ENCODE results near the gene KCNS1. TPM values are rescaled to one million over a fixed set of nuclear protein-coding genes. Genes with fewer than 3 reads are reported as not detected.
"Not testable (repeated sequence)": the region's sequence is repeated elsewhere in the genome, so short reads cannot be mapped to it uniquely, and the experiment has no call there.

Gene KCNS1
- total RNA-seq, 2 donors from 2014 or later: 0.23 to 0.58 TPM

DNA sequence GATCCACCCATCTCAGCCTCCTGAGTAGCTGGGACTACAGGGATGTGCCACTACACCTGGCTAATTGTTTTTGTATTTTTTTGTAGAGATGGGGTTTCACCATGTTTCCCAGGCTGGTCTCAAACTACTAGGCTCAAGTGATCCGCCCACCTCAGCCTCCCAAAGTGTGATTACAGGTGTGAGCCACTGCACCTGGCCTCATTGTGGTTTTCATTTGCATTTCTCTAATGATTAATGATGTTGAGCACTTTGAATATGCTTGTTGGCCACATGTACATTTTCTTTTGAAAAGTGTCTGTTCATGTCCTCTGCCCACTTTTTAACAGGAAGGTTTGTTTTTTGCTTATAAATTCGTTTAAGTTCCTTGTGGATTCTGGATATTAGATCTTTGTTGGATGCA, 37.8 kb downstream of the KCNS1 start:
- ATAC-seq (replicated peaks in 1 of 2); DNase-seq; H3K27me3 Mint-ChIP-seq (ENCODE audit: low read depth); H3K9me3 Mint-ChIP-seq; H3K4me3 Mint-ChIP-seq: not testable (repeated sequence)
- peak overlapping the region; percentile 84 for H3K27ac Mint-ChIP-seq
- H3K36me3 Mint-ChIP-seq (ENCODE audit: insufficient read depth in 2 of 2): peaks cover 5 to 33% of the 10 kb centered on the region in 2 donors
- H3K4me1 Mint-ChIP-seq (ENCODE audit: low read depth): peaks cover 68% of the 10 kb centered on the region

DNA sequence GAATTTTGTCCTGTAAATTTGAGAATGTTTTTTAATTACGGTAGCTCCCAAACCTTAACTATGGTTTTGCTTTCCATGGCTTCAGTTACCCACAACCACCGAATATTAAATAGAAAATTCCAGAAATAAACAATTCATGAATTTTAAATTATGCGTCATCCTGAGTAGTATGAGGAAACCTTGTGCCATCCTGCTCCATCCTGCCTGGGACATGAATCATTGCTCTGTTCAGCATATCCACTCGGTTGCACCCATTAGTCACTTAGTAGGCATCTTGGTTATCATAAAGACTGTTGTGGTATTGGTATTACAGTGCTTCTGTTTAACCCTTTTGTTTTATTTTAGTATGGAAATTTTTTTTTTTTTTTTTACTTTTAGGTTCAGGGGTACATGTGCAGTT, 39.7 kb downstream of the KCNS1 start:
- H3K9me3 Mint-ChIP-seq: no peaks in the 10 kb centered on the region
- no peaks in the 10 kb centered on the region for H3K27me3 Mint-ChIP-seq (ENCODE audit: low read depth)
- H3K4me1 Mint-ChIP-seq (ENCODE audit: low read depth): peaks cover 67% of the 10 kb centered on the region
- peak overlapping the region; percentile 64 for H3K27ac Mint-ChIP-seq
- ATAC-seq (replicated peaks in 1 of 2) (peak; percentile 87 to 90), DNase-seq (peak in 1 of 2 donors; percentile 24)
- peaks cover 5 to 26% of the 10 kb centered on the region in 2 donors for H3K36me3 Mint-ChIP-seq (ENCODE audit: insufficient read depth in 2 of 2)
- no peak overlapping the region for H3K4me3 Mint-ChIP-seq

DNA sequence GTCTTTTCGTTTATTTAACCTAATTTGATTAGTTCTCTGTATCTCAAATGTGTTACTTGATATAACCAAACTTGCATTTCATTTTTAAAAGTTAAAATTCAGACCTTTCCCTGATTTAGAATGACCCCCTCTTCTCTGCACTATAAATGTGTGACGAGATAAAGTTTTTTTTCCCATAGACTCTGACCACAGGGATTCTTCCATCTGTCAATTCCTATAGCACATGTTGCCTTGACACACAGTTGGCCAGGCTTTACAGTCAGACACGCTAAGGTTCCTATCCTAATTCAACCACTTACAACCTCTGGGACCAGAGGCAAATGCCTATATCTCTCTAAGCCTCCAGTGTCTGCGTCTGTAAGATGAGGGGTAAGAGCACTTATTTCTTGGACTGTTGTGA, 40.6 kb downstream of the KCNS1 start:
- peaks cover 5 to 33% of the 10 kb centered on the region in 2 donors for H3K36me3 Mint-ChIP-seq (ENCODE audit: insufficient read depth in 2 of 2)

DNA sequence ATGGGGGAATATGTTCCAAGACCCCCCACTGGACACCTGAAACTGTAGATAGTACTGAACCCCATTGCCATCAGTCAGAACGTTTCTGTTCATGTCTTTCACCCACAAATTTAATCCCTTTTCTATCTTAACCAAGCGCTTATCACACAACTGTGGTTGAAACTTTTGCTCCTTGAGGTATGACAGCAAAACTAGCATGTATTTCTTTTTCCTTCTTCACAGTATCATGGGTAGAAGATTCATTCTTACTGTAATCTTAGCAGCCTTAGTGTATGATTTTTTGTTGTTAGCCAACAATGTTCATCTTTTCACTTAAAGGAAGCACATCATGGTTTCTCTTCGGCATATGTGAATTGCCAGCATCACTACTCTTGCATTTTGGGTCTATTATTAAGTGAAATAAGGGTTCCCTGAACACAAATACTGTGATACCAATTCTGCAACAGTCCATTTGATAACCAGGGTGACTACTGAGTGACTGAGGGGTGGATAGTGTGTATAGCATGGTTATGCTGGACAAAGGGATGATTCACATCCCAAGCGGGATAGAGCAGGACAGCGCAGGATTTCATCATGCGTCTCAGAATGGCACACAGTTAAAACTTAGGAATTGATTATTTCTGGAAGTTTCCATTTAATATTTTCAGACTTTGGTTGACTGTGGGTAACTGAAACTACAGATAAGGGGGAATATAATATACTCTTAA, 41.8 kb downstream of the KCNS1 start:
- Mint-ChIP-seq H3K36me3 (ENCODE audit: insufficient read depth in 2 of 2) (peaks cover 8 to 30% of the 10 kb centered on the region in 2 donors), H3K9me3 (no peaks in the 10 kb centered on the region), H3K27ac (peak overlapping the region; percentile 58), H3K4me1 (ENCODE audit: low read depth) (peaks cover 66% of the 10 kb centered on the region), H3K4me3 (peak overlapping the region in 1 of 2 donors; percentile 54), H3K27me3 (ENCODE audit: low read depth) (no peaks in the 10 kb centered on the region)
- ATAC-seq (replicated peaks in 1 of 2) (peak; percentile 28 to 53), DNase-seq (no peak)

More for the DNA sequence above, 40.6 kb downstream of the KCNS1 start:
- Mint-ChIP-seq H3K4me1 (ENCODE audit: low read depth) (peaks cover 71% of the 10 kb centered on the region), H3K4me3 (no peak overlapping the region), H3K27me3 (ENCODE audit: low read depth) (no peaks in the 10 kb centered on the region), H3K27ac (no peak overlapping the region), H3K9me3 (no peaks in the 10 kb centered on the region)
- DNase-seq (no peak), ATAC-seq (replicated peaks in 1 of 2) (no peak)

DNA sequence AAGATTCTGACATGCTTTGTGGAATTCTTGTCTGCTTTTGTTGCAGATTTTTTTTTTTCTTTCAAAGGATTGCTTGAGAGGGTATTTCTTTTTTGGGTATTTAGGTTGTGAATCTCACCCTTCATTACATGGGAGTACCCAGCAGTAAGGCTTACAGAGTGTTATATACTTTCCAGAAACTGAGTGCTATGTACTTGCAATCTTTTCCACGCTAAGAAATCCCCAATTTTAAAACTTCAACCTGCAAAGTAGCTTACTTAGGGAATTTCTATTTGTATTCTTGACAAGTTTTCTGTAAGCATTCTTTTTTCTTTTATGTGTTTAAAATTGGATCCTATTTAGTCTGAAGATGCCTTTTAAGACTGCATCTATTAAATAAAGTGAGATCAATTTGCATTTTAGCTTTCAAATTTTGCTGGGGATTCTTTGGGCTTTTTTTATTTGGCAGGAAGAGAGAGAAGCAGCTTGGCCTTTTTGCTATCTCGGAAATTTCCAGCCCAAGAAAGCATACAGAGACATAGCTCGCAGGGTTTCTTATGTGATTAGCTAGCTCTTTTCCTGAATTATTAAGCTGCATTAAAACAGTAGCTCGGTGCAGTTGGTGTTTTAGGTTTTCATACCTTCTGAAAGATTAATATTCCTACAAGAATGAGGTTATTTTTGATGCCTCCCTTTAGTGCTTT, 42.6 kb downstream of the KCNS1 start:
- Mint-ChIP-seq H3K4me3 (peak overlapping the region in 1 of 2 donors; percentile 54), H3K27me3 (ENCODE audit: low read depth) (no peaks in the 10 kb centered on the region)

DNA sequence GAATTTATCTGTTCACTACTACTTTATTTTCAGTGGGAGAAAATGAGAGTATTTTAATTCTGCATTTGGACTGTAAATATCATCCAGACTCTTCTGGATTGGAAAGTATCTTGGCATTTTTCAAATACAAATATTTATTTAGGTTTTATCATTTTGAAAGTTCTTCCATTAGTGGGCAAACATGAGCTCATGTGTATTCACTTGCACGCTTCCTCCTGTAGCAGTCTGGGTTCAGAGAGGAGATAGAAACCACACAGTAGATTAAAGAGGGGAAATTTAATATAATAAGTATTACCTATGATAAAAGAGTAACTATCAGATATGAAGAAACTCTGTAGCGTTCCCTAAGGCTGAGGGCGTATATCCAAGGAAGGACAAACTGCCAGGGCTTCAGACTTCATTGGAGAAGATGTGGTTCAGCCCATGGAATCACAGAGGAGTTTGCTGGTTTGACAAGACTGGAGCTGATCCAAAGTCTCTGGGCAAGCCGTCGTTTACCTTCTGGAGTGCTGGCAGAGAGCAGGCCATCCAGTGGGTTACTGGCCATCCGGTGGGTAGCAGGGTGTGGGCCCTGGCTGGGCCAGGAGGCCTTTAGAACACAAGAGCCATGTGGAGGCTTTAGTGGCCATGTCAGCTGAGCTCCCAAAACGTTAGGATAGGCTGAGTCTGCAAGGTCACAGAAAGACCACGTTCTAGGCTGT, 44.3 kb downstream of the KCNS1 start:
- H3K27me3 Mint-ChIP-seq (ENCODE audit: low read depth): no peaks in the 10 kb centered on the region
- ATAC-seq (replicated peaks in 1 of 2): no peak
- no peak overlapping the region for H3K4me3 Mint-ChIP-seq
- no peak for DNase-seq
- peak overlapping the region; percentile 83 for H3K27ac Mint-ChIP-seq
- no peaks in the 10 kb centered on the region for H3K9me3 Mint-ChIP-seq
- H3K36me3 Mint-ChIP-seq (ENCODE audit: insufficient read depth in 2 of 2): peaks cover 8 to 34% of the 10 kb centered on the region in 2 donors
- peaks cover 72% of the 10 kb centered on the region for H3K4me1 Mint-ChIP-seq (ENCODE audit: low read depth)

More for the DNA sequence above, 42.6 kb downstream of the KCNS1 start:
- H3K9me3 Mint-ChIP-seq: no peaks in the 10 kb centered on the region
- H3K36me3 Mint-ChIP-seq (ENCODE audit: insufficient read depth in 2 of 2): peaks cover 11 to 30% of the 10 kb centered on the region in 2 donors
- H3K27ac Mint-ChIP-seq: peak overlapping the region; percentile 58
- ATAC-seq (replicated peaks in 1 of 2): no peak
- peaks cover 68% of the 10 kb centered on the region for H3K4me1 Mint-ChIP-seq (ENCODE audit: low read depth)
- DNase-seq: no peak

DNA sequence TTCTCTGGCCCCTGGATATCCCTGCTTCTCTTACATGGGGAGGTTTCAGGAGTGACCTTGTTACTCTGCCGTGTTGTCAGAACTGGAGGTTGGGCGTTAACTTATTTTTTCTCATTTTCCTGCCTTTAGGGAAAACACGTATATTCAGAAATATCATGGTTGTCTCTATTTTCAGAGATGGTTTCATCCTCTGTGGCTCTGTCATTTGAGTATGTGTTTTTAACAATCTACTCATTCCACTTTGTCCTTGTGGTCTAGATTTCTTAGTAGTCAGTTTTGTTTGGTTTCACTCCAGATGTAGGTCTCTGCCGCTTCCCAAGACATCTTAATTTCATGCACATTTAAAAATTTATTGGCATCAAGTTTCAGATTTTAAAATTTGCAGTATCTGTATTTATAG, 45.9 kb downstream of the KCNS1 start:
- DNase-seq (no peak), ATAC-seq (replicated peaks in 1 of 2) (no peak)
- H3K27ac Mint-ChIP-seq: peak overlapping the region; percentile 83
- peak overlapping the region in 1 of 2 donors; percentile 25 for H3K4me3 Mint-ChIP-seq
- no peaks in the 10 kb centered on the region for H3K9me3 Mint-ChIP-seq
- H3K27me3 Mint-ChIP-seq (ENCODE audit: low read depth): no peaks in the 10 kb centered on the region
- H3K4me1 Mint-ChIP-seq (ENCODE audit: low read depth): peaks cover 69% of the 10 kb centered on the region
- H3K36me3 Mint-ChIP-seq (ENCODE audit: insufficient read depth in 2 of 2): peaks cover 8 to 33% of the 10 kb centered on the region in 2 donors

DNA sequence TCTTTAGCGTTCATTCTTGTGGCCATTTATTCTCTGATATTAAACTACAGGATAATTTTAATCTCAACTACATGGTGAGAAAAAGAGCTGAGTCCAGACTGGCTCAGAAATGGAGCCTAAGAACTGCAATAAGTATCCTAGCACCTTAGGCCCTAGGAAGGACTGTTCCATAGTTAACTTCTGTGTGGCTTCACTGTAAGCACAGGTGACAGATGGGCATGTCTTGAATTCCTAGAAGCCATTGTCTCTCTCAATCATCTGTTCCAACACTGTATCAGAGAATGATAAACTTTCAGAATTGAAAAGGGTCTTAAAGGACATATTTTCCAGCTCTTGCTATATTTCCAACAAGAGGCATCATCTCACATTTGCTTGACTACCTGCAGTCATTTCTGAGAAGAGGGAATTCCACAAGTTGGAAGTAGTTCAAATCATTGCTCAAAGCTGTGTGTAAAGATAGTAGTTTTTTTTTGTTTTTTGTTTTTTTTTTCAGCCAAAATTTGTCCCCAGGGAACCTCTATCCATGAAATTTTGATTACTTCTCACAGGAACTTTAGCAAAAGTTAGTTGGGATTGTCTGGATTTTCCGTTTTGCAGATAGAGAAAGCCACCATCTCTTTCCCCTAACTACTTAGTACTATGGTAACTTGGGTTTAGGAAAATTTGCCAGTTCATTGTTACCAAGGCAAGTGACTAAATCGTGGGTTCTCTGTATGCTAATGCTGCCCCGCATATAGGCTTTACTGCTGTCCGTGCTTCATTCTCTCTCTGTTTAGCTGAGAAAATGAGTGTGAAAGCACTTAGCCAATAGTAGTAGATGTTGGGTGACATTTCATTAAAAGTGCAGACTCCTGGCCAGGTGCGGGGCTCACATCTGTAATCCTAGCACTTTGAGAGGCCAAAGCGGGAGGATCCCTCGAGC, 47.2 kb downstream of the KCNS1 start:
- peaks cover 75% of the 10 kb centered on the region for H3K4me1 Mint-ChIP-seq (ENCODE audit: low read depth)
- DNase-seq (no peak), ATAC-seq (replicated peaks in 1 of 2) (peak; percentile 6 to 25)
- peak overlapping the region; percentile 96 for H3K27ac Mint-ChIP-seq
- H3K9me3 Mint-ChIP-seq: no peaks in the 10 kb centered on the region
- H3K4me3 Mint-ChIP-seq: peak overlapping the region in 1 of 2 donors; percentile 84
- no peaks in the 10 kb centered on the region for H3K27me3 Mint-ChIP-seq (ENCODE audit: low read depth)
- H3K36me3 Mint-ChIP-seq (ENCODE audit: insufficient read depth in 2 of 2): peaks cover 8 to 29% of the 10 kb centered on the region in 2 donors

DNA sequence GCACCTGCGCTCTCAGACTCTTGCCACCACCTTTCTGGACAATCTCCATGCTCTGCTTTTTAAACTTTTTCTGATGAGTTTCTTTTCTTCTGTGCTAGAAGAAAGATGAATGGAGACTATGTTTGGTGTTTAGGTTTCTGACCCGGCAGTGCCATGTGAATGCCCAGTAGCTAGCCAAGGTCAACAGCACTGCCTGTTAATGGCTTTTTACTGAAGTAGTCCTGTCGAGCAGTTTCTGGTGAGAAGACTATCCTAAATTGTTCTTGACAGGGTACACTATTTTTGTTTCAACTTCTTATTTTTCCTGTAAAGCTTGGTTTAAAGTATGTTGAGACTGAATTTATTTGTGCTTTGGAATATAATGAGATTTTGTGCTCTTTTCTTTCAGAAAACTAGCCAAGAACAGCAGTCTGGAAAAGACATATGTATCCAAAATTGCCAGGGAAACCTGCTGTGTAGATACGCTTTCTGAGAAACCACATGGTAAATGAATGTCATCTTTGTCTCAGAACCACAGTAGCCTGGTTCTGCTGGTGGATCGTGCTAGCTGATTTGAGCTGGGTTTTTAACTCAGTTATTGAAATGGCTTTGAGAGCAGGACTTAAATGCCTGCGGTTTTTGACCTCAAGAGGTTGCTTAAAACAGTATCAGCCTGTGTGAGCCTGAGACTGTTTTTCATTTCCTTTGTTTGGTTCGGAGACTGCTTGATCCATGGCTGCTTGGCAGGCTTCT, 48.1 kb downstream of the KCNS1 start:
- Mint-ChIP-seq H3K27ac (peak overlapping the region; percentile 96), H3K27me3 (ENCODE audit: low read depth) (no peaks in the 10 kb centered on the region), H3K9me3 (no peaks in the 10 kb centered on the region), H3K36me3 (ENCODE audit: insufficient read depth in 2 of 2) (peaks cover 8 to 29% of the 10 kb centered on the region in 2 donors), H3K4me3 (peak overlapping the region in 1 of 2 donors; percentile 84), H3K4me1 (ENCODE audit: low read depth) (peaks cover 75% of the 10 kb centered on the region)
- ATAC-seq (replicated peaks in 1 of 2): peak; percentile 68 to 85
- DNase-seq: peak; percentile 23 to 29

DNA sequence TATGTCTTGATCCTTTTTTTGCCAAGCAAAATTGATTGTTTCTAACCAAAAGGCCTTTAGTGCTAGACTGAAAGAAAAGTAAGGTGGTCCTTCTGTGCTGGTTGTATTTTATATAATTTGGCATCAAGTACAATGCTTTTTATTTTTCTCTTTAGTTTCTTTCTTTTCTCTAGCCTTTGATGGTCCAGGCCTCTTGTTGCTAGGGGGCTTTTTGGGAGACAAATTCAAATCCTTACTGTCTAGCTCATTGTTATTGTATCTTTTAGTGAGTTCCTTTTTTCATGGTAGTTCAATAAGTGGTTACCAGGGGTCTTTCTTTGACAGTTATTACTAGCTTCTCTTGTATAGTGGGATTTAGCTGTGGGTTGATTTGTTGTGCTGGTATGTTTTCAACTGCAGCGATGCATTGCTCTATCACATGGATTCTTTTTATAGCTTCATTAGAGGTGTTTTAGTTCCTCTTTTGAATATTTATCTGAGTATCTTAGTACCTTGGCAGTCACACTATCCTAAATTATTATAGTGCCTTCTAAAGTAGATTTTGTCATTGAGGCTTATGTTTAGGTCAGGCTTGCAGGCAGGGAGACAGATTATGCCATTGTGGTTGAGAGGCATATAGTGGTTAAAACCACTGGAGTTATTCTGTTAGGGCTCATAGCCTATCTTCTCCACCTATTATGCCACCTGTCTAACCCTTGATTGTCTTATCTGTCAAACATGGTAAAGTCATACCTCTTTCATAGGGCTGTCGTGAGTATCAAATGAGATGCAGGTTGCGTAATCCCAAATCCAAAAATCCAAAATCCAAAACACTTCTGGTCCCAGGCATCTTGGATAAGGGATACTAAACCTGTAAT, 49.5 kb downstream of the KCNS1 start:
- H3K9me3 Mint-ChIP-seq: no peaks in the 10 kb centered on the region
- H3K36me3 Mint-ChIP-seq (ENCODE audit: insufficient read depth in 2 of 2): peaks cover 8 to 30% of the 10 kb centered on the region in 2 donors
- peaks cover 75% of the 10 kb centered on the region for H3K4me1 Mint-ChIP-seq (ENCODE audit: low read depth)
- ATAC-seq (replicated peaks in 1 of 2) (no peak), DNase-seq (no peak)
- H3K27me3 Mint-ChIP-seq (ENCODE audit: low read depth): no peaks in the 10 kb centered on the region
- peak overlapping the region; percentile 69 for H3K27ac Mint-ChIP-seq
- H3K4me3 Mint-ChIP-seq: peak overlapping the region in 1 of 2 donors; percentile 54

DNA sequence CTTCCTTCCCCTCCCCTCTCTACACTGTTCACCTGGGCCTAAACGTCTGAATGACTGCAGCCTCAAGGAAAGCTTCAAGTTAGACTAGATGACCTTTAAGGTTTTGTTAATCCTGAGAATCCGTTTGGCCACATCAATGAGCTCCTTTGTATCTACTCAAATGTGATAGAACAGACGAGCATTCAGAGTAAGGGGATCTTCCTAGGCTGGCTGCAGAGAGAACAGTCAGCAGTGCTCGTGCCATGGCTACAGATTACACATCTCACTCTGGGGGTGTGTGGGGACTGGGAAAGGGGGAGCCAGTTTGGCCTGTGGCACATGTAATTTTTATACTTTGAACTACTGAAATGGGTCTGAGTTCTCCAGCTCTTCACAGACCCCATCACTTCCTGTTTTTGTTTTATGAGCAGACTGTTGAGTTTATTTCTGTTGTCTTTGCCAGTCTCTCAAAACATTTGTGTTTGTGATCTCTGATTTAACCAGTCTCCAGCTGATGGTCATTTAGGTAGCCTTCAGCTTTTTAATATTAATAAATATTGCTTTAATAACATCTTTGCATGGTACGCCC, 50.9 kb downstream of the KCNS1 start:
- DNase-seq: peak; percentile 41 to 49

More for the DNA sequence above, 50.9 kb downstream of the KCNS1 start:
- Mint-ChIP-seq H3K27ac (peak overlapping the region; percentile 56), H3K27me3 (ENCODE audit: low read depth) (no peaks in the 10 kb centered on the region), H3K36me3 (ENCODE audit: insufficient read depth in 2 of 2) (peaks cover 6 to 24% of the 10 kb centered on the region in 2 donors), H3K4me1 (ENCODE audit: low read depth) (peaks cover 64% of the 10 kb centered on the region), H3K4me3 (peak overlapping the region; percentile 65 to 72), H3K9me3 (no peaks in the 10 kb centered on the region)
- peak; percentile 85 to 86 for ATAC-seq (replicated peaks in 1 of 2)
